Karpas-422 (cell line): ENCODE results near the gene TINAGL1. TPM values are rescaled to one million over a fixed set of nuclear protein-coding genes. Genes with fewer than 3 reads are reported as not detected.

Experiments
- DNase-seq: peaks from one replicate; pipeline ENCODE4 v3.0.0-alpha.2; 2015
- H2AFZ ChIP-seq: fragments of 200-600 bp; sonication (generic); 2 replicates; pipeline ENCODE4 v1.6.1; 2014; ENCODE audit warnings: antibody characterized with exemption, low read length, mixed read lengths
- H3K27ac ChIP-seq: fragments of 200-600 bp; sonication (generic); 2 replicates; pipeline ENCODE4 v1.5.1; 2014; ENCODE audit warnings: mild to moderate bottlenecking, low read length, moderate library complexity
- H3K27me3 ChIP-seq: fragments of 200-600 bp; sonication (generic); 2 replicates; pipeline ENCODE4 v1.6.1; 2014; ENCODE audit warnings: low read length, mixed read lengths
- H3K36me3 ChIP-seq: fragments of 200-600 bp; sonication (generic); 2 replicates; pipeline ENCODE4 v1.6.1; 2014; ENCODE audit warnings: low read length, mixed read lengths; ENCODE audit not compliant: insufficient read depth
- H3K4me1 ChIP-seq: fragments of 200-600 bp; sonication (generic); 2 replicates; pipeline ENCODE4 v1.6.1; 2014; ENCODE audit warnings: mild to moderate bottlenecking, low read length, mixed read lengths
- H3K4me2 ChIP-seq: fragments of 200-600 bp; sonication (generic); 2 replicates; pipeline ENCODE4 v1.6.1; 2014; ENCODE audit warnings: low read length, low read depth, mild to moderate bottlenecking; ENCODE audit not compliant: poor library complexity, severe bottlenecking
- H3K4me3 ChIP-seq: fragments of 200-600 bp; sonication (generic); 2 replicates; pipeline ENCODE4 v1.5.1; 2014; ENCODE audit warnings: mild to moderate bottlenecking, antibody characterized with exemption, low read length, mixed read lengths
- H3K79me2 ChIP-seq: fragments of 200-600 bp; sonication (generic); 2 replicates; pipeline ENCODE4 v1.6.1; 2014; ENCODE audit warnings: mild to moderate bottlenecking, low read length, mixed read lengths
- H3K9ac ChIP-seq: fragments of 200-600 bp; sonication (generic); 2 replicates; pipeline ENCODE4 v1.6.0; 2014; ENCODE audit warnings: low read length
- H3K9me2 ChIP-seq: fragments of 200-600 bp; sonication (generic), shearing (Covaris generic); replicated peaks from 2 replicates; pipeline ENCODE4 v1.6.0; 2014; ENCODE audit warnings: mild to moderate bottlenecking, low read length, moderate library complexity; ENCODE audit not compliant: insufficient read depth
- H3K9me3 ChIP-seq: fragments of 300-700, 200-600 bp; sonication (generic); 2 replicates; pipeline ENCODE4 v1.6.1; 2014; ENCODE audit warnings: low read length, mixed read lengths
- H4K20me1 ChIP-seq: fragments of 200-600 bp; sonication (generic); 2 replicates; pipeline ENCODE4 v1.6.1; 2014; ENCODE audit warnings: mild to moderate bottlenecking, antibody characterized with exemption, low read length, low read depth; ENCODE audit not compliant: insufficient read depth
- total RNA-seq: library from RNA; depleted of rRNA; stranded (reverse); fragments of >200 nt; shearing (Covaris generic); gene quantifications from 2 replicates; pipeline ENCODE4 v1.2.3, GENCODE V29; 2014; ENCODE audit warnings: low replicate concordance

TINAGL1 gene
- total RNA-seq, 1 experiment from 2014 or later, result not detected

DNA sequence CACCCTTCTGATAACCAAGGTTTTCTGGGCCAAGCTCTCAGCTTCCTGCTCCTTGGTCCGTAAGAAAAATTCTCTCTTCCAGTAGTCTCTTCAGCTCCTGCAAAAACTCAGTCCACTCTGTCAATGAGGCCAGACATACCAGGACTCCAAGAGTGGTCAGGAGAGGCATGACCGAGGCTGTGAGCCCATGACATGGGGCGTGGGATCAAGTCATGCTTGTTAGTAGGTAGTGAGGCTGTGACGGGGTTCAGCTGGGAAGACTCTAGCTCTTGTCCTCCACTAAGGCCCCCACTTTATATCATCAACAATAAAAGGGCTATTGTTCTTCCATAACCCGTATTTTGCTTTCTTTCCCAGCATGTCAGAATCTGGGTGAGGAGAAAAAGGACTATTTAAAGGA lies 31.0 kb downstream of the TINAGL1 start:
- H3K79me2 ChIP-seq, result no peaks in the 10 kb centered on the region
- no peaks in the 10 kb centered on the region for H3K36me3 ChIP-seq
- H3K9ac ChIP-seq, result no peak overlapping the region
- peaks cover 11% of the 10 kb centered on the region for H3K4me1 ChIP-seq
- H3K27ac ChIP-seq, result no peak overlapping the region
- no peaks in the 10 kb centered on the region for H3K9me2 ChIP-seq
- H3K4me3 ChIP-seq, result no peak overlapping the region
- DNase-seq, result no peak
- H3K4me2 ChIP-seq, result no peak overlapping the region
- H4K20me1 ChIP-seq, result no peaks in the 10 kb centered on the region
- no peaks in the 10 kb centered on the region for H3K27me3 ChIP-seq
- H3K9me3 ChIP-seq, result no peaks in the 10 kb centered on the region
- H2AFZ ChIP-seq, result no peak overlapping the region

DNA sequence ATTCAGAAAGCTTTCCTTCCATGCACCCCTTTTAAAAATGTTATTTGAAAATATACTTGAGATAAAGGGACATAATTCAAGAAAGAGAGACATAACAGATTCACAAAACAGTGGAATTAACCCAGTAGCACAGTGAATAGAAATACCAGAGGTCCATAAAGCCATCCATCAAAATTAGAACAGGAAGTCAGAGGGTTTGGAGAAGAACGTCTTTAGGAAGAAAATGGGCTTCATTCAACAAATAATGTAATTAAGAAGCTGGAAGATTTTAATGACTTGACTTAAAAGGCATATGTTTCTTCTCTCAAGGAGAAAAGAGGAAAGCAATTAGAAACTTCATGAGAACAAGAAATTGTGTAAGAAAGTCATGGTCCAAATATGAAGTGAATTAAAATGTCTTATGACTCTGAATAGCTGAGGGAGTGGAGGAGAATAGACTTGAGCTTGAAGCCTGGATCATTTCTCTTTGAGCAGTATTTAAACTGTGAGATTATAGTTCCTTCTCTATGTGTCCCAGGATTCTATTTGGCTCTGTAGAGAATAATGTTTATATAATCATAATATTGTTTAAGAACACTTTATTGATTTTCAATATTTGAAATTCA lies 33.3 kb downstream of the TINAGL1 start:
- H3K36me3 ChIP-seq, result no peaks in the 10 kb centered on the region
- H3K79me2 ChIP-seq, result no peaks in the 10 kb centered on the region
- DNase-seq, result no peak
- H3K9me2 ChIP-seq, result no peaks in the 10 kb centered on the region
- H3K4me1 ChIP-seq, result peaks cover 11% of the 10 kb centered on the region
- H3K9ac ChIP-seq, result no peak overlapping the region
- H2AFZ ChIP-seq, result no peak overlapping the region
- H3K27ac ChIP-seq, result no peak overlapping the region
- H4K20me1 ChIP-seq, result no peaks in the 10 kb centered on the region
- no peaks in the 10 kb centered on the region for H3K27me3 ChIP-seq
- no peak overlapping the region for H3K4me3 ChIP-seq
- no peak overlapping the region for H3K4me2 ChIP-seq
- no peaks in the 10 kb centered on the region for H3K9me3 ChIP-seq

DNA sequence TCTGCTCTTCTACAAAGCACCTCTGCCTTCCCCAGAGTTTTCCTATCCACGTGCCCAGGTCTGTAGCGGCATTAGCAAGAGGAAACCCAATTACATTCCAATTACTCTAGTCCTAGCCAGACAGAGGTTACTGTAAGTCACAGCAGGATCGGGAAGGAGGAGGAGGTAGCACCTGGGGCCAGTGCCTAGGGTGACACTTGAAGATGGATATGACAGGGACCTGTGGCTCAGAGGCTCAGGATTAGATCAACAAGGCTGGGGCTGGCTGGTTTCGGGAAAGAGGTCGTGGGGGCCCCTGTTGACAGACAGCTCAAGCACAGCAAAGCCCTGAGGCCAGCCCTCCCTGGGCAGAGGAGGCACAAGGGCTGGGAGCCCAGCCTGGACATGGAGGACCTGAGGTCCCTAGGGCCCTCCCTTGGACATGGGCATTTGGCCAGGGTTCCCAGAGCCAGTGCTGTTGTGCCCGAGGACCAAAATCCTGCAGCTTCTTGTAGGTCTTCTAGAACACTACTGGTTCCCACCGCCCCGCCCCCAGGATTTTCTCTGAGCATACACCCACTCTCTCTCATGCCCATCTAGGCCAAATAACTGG lies 38.2 kb downstream of the TINAGL1 start:
- H3K9ac ChIP-seq, result no peak overlapping the region
- no peaks in the 10 kb centered on the region for H3K27me3 ChIP-seq
- no peak overlapping the region for H3K4me2 ChIP-seq
- no peak for DNase-seq
- no peaks in the 10 kb centered on the region for H3K9me3 ChIP-seq
- H3K4me3 ChIP-seq, result no peak overlapping the region
- no peaks in the 10 kb centered on the region for H3K36me3 ChIP-seq
- no peaks in the 10 kb centered on the region for H3K79me2 ChIP-seq
- H3K4me1 ChIP-seq, result peaks cover 2% of the 10 kb centered on the region; the same call in 1 of the 2 replicates
- H2AFZ ChIP-seq, result no peak overlapping the region
- H4K20me1 ChIP-seq, result no peaks in the 10 kb centered on the region
- H3K27ac ChIP-seq, result no peak overlapping the region
- H3K9me2 ChIP-seq, result no peaks in the 10 kb centered on the region

DNA sequence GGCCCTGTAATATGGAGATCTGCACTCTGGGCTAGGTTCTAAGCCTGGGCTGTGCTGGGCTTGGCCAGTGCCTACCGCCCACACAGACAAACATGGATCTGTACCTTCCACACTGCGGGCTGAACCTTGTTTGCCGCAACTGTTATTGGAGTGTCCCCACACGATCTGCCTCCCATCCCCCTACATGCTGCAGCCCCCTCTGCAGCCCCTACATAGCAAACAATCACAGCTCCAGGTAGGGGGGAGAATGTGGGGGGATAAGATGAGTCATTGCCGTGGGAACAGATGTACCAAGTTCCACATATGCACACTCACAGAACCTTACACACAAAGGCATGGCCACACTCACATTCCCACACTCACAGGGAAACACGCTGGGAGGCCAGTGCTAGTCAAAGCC lies 39.1 kb downstream of the TINAGL1 start:
- peaks cover 2% of the 10 kb centered on the region; the same call in 1 of the 2 replicates for H3K4me1 ChIP-seq
- no peaks in the 10 kb centered on the region for H3K36me3 ChIP-seq
- H3K9me3 ChIP-seq, result no peaks in the 10 kb centered on the region
- H2AFZ ChIP-seq, result no peak overlapping the region
- no peak for DNase-seq
- H3K9me2 ChIP-seq, result no peaks in the 10 kb centered on the region
- H3K27me3 ChIP-seq, result no peaks in the 10 kb centered on the region
- no peak overlapping the region for H3K4me3 ChIP-seq
- no peak overlapping the region for H3K4me2 ChIP-seq
- no peak overlapping the region for H3K27ac ChIP-seq
- H3K9ac ChIP-seq, result no peak overlapping the region
- H3K79me2 ChIP-seq, result no peaks in the 10 kb centered on the region
- H4K20me1 ChIP-seq, result no peaks in the 10 kb centered on the region

DNA sequence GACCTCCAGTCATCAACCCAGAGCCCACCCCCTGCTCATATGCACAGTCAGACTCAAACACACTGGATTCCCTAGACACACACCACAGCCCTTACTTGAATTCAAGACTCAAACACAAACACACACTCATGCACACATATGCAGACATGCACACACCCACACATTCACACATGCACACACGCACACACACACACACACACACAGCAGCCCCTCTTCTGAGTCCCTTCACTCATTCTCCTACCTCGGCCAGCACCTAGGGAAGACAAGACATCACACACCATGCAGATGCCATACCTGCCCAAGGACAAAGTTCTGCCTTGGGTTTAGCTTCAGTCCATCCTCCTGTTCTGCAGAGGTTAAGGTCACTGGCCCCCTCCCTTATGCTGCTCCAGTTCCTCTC lies 39.6 kb downstream of the TINAGL1 start:
- H3K4me3 ChIP-seq, result no peak overlapping the region
- no peaks in the 10 kb centered on the region for H3K9me3 ChIP-seq
- H3K27me3 ChIP-seq, result no peaks in the 10 kb centered on the region
- no peak overlapping the region for H2AFZ ChIP-seq
- H3K36me3 ChIP-seq, result no peaks in the 10 kb centered on the region
- no peak overlapping the region for H3K27ac ChIP-seq
- H3K4me2 ChIP-seq, result no peak overlapping the region
- H3K79me2 ChIP-seq, result no peaks in the 10 kb centered on the region
- H4K20me1 ChIP-seq, result no peaks in the 10 kb centered on the region
- peaks cover 2% of the 10 kb centered on the region; the same call in 1 of the 2 replicates for H3K4me1 ChIP-seq
- no peak overlapping the region for H3K9ac ChIP-seq
- no peak for DNase-seq
- no peaks in the 10 kb centered on the region for H3K9me2 ChIP-seq

DNA sequence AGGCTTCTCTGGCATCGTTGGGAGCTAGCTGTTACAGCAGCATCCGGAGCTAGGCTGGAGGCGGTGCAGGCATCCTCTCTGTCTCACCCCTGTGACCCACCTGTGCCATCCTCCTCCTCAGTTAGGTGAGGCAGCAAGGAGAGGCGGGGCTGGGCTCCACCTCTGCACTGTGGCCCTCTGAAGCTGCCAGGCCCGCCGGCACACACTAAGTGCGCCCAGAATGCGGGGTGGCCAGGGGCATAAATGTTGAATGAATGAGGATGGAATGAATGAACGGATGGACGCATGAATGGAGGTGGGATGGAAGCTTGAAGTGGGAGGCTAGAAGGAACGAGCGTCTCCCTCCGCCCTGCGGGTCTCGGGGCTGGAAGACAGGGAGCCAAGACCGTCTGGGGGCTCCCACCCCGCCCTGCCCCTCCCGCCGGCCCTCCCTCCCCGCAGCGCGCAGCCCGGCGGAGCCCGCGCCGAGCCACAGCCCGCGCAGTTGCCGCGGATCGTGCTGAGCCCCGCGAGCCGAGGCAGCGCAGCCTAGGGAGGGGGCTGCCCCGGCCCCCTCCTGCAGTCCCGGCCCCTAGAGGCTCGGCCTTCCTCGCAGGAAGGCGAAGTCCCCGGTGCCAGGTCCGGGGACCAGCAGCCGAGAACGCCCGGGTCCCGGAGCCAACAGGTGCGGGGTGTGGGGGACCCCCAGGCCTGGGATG lies 41.1 kb downstream of the TINAGL1 start, which contains the start of gene HCRTR1:
Gene HCRTR1 (plus strand): TSS at position 472 of the 698 bp plus-strand sequence. CDS start 1,504 bp downstream, outside the sequence.
- Histone ChIP-seq H3K4me3 (peak within 1 kb of the TSS; percentile 51; the same call in 1 of the 2 replicates), H3K79me2 (no peaks in the 10 kb centered on the region), H3K27me3 (no peaks in the 10 kb centered on the region), H3K9ac (peak within 1 kb of the TSS; percentile 48; the same call in 1 of the 2 replicates), H3K4me1 (peaks cover 2% of the 10 kb centered on the region; the same call in 1 of the 2 replicates), H3K27ac (no peak within 1 kb of the TSS), H2AFZ (peak within 1 kb of the TSS; percentile 75; the same call in 1 of the 2 replicates), H3K9me3 (no peaks in the 10 kb centered on the region), H4K20me1 (no peaks in the 10 kb centered on the region), H3K9me2 (no peaks in the 10 kb centered on the region), H3K4me2 (peak within 1 kb of the TSS; percentile 66), H3K36me3 (no peaks in the 10 kb centered on the region)
- DNase-seq, result no peak

DNA sequence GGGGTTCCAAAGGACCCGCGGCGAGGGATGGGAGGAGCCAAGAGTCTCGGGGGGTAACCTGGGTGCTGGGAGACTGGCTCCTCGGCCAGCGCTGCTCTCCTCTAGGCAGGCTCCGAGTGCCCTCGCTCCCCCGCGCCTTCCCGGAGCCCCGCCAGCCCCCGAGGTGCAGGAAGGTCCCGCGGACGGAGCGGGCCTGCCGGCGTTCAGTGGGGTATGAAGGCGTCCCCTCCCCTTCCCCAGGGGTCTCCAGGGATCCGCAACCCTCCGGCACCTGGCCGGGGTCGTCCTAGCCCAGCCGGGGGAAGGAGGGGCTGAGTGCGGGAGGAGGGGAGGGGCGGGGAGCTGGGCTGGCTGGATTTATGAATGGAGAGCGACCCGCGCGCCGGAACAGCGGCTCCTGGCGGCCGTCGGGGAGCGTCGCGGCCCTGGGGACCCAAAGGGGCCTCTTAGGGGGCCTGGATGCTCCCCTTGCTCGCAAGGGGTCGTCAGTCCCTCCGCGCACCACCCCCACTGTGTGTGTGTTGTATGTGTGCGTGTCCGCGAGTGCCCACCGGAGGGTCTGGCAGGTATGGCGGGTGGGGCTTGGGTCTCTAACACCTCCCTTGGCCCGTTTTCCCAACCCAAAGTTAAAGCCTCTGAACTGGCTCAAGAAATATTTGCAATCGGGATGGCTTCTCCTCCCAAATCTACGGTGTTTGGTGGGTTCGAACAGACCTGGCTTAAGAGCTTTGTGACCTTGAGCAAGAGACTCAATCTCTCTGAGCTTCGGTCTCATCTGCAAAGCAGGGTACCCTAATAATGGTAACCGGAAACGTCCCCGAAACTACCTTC lies 41.8 kb downstream of the TINAGL1 start:
- Histone ChIP-seq H3K27ac (no peak overlapping the region), H3K9me2 (no peaks in the 10 kb centered on the region), H4K20me1 (no peaks in the 10 kb centered on the region), H2AFZ (peak overlapping the region; percentile 75; the same call in 1 of the 2 replicates), H3K4me3 (peak overlapping the region; percentile 51; the same call in 1 of the 2 replicates), H3K36me3 (no peaks in the 10 kb centered on the region), H3K4me1 (peaks cover 2% of the 10 kb centered on the region; the same call in 1 of the 2 replicates), H3K27me3 (no peaks in the 10 kb centered on the region), H3K9me3 (no peaks in the 10 kb centered on the region), H3K4me2 (peak overlapping the region; percentile 66), H3K9ac (peak overlapping the region; percentile 48; the same call in 1 of the 2 replicates), H3K79me2 (no peaks in the 10 kb centered on the region)
- DNase-seq, result peak; percentile 77
